K562 (cell line): ENCODE results near the gene BORCS5. TPM values are rescaled to one million over a fixed set of nuclear protein-coding genes. Genes with fewer than 3 reads are reported as not detected.

Source experiments
- ARHGAP35 ChIP-seq: fragments of 450-650 bp; IDR thresholded peaks from 2 replicates; pipeline ENCODE4 v1.6.1; 2018; ENCODE audit not compliant: partially characterized antibody
- ARID1B ChIP-seq: fragments of 450-650 bp; IDR thresholded peaks from 2 replicates; pipeline ENCODE4 v1.6.1; 2016; ENCODE audit warnings: antibody characterized with exemption, mild to moderate bottlenecking, inconsistent platforms
- CBFA2T3 ChIP-seq: fragments of 450-650 bp; IDR thresholded peaks from 2 replicates; pipeline ENCODE4 v1.6.1; 2017
- CREM ChIP-seq: IDR thresholded peaks from 2 replicates; pipeline ENCODE4 v1.6.1; 2014; ENCODE audit warnings: antibody characterized with exemption, low read depth
- DPF2 ChIP-seq: fragments of 450-650 bp; IDR thresholded peaks from 2 replicates; pipeline ENCODE4 v1.6.1; 2016
- EP300 ChIP-seq: IDR thresholded peaks from 2 replicates; pipeline ENCODE4 v1.6.1; 2012; ENCODE audit warnings: low read length, improper control_type of control experiment
- FOXK2 ChIP-seq, 2 experiments: fragments of 450-650 bp; IDR thresholded peaks in 1 of 2; conservative IDR thresholded peaks in 1 of 2; 2 replicates each; pipeline ENCODE4 v1.6.1; 2016; ENCODE audit warnings: low read depth in 2 of 2, mild to moderate bottlenecking in 1 of 2
- HMG20B ChIP-seq: fragments of 250-450 bp; sonication (Bioruptor Pico); IDR thresholded peaks from 2 replicates; pipeline ENCODE4 v1.5.0; 2021; ENCODE audit warnings: mild to moderate bottlenecking
- MECOM ChIP-seq: fragments of 250-450 bp; sonication (Bioruptor Pico); IDR thresholded peaks from 2 replicates; pipeline ENCODE4 v1.8.0; 2022; ENCODE audit warnings: inconsistent platforms
- MNT ChIP-seq, 2 experiments: fragments of 450-650 bp; conservative IDR thresholded peaks; 2 replicates each; pipeline ENCODE4 v1.6.1; 2017; ENCODE audit warnings: mild to moderate bottlenecking in 2 of 2, moderate library complexity in 2 of 2
- MTA2 ChIP-seq: fragments of 450-650 bp; IDR thresholded peaks from 2 replicates; pipeline ENCODE4 v1.6.1; 2016; ENCODE audit warnings: low read depth
- NCOA6 ChIP-seq: fragments of 450-650 bp; IDR thresholded peaks from 2 replicates; pipeline ENCODE4 v1.6.1; 2017; ENCODE audit warnings: mild to moderate bottlenecking
- NCOR1 ChIP-seq: fragments of 450-650 bp; IDR thresholded peaks from 2 replicates; pipeline ENCODE4 v1.6.1; 2016; ENCODE audit warnings: mild to moderate bottlenecking, moderate library complexity
- NONO ChIP-seq, 2 experiments: fragments of 200-400 bp in 1 of 2; fragments of 450-650 bp in 1 of 2; formaldehyde crosslinking in 1 of 2; IDR thresholded peaks; 2 replicates each; pipeline ENCODE4 v1.6.1; 2017; ENCODE audit warnings: low read depth in 2 of 2, mild to moderate bottlenecking in 2 of 2, moderate library complexity in 2 of 2, low read length in 1 of 2
- PKNOX1 ChIP-seq: fragments of 450-650 bp; IDR thresholded peaks from 2 replicates; pipeline ENCODE4 v1.6.1; 2016
- POLR2AphosphoS5 ChIP-seq: IDR thresholded peaks from 2 replicates; pipeline ENCODE4 v1.6.1; 2011; ENCODE audit warnings: mild to moderate bottlenecking, low read depth, low read length, moderate library complexity; ENCODE audit not compliant: control insufficient read depth, insufficient read depth
- RNF219 ChIP-seq: fragments of 250-450 bp; sonication (Bioruptor Pico); IDR thresholded peaks from 2 replicates; pipeline ENCODE4 v1.5.0; 2022; ENCODE audit warnings: mild to moderate bottlenecking
- STAT5A ChIP-seq: IDR thresholded peaks from 2 replicates; pipeline ENCODE4 v1.6.1; 2012; ENCODE audit warnings: low read length, inconsistent platforms, borderline replicate concordance
- TEAD4 ChIP-seq, 2 experiments: sonication (generic) in 1 of 2; formaldehyde crosslinking in 1 of 2; IDR thresholded peaks; 2 replicates each; pipeline versions ENCODE4 v1.6.1 to v1.8.0; 2012 to 2022; ENCODE audit warnings: borderline replicate concordance in 1 of 2, inconsistent platforms in 1 of 2, low read length in 1 of 2, mild to moderate bottlenecking in 1 of 2, missing genetic modification reagents in 1 of 2
- THRA ChIP-seq: fragments of 450-650 bp; IDR thresholded peaks from 2 replicates; pipeline ENCODE4 v1.6.1; 2017; ENCODE audit warnings: mild to moderate bottlenecking, moderate library complexity
- TRIM24 ChIP-seq, 2 experiments: fragments of 450-650 bp; IDR thresholded peaks; 2 replicates each; pipeline ENCODE4 v1.6.1; 2016
- ZBTB17 ChIP-seq: fragments of 450-650 bp; formaldehyde crosslinking; IDR thresholded peaks from 2 replicates; pipeline ENCODE4 v1.4.0; 2020; ENCODE audit warnings: mild to moderate bottlenecking
- ZBTB9 ChIP-seq: fragments of 450-650 bp; formaldehyde crosslinking; IDR thresholded peaks from 2 replicates; pipeline ENCODE4 v1.4.0; 2020; ENCODE audit warnings: mild to moderate bottlenecking, moderate library complexity
- polyA plus RNA-seq, 8 experiments: library from polyadenylated mRNA; depleted of rRNA in 4 of 8; stranded (reverse) in 5 of 8; unstranded in 3 of 8; fragments of >200 nt; fragmentation: Nextera tagmentation in 2 of 8; fragmentation: Illumina TruSeq in 1 of 8; extraction: Ambion mirVana in 2 of 8; extraction: Trizol in 1 of 8; gene quantifications; 2 replicates each; pipeline versions ENCODE4 v1.2.1 to v1.2.3, GENCODE V29; 2011 to 2014; ENCODE audit warnings: inconsistent platforms in 1 of 8, missing spikeins in 1 of 8
- total RNA-seq, 7 experiments: library from RNA; depleted of rRNA in 6 of 7; stranded (reverse); fragments of >200 nt in 6 of 7; fragmentation: Illumina TruSeq in 2 of 7; extraction: Trizol in 2 of 7; gene quantifications; 2 replicates each; pipeline versions ENCODE4 v1.2.1 to v1.2.3, GENCODE V29; 2011 to 2021; ENCODE audit warnings: low replicate concordance in 1 of 7

The BORCS5 gene
- total and polyA plus RNA-seq, 9 of the 15 experiments (the other 6 are each of a cell fraction or from before 2014, with no cell fraction given): 0.31 to 12.4 (median 6.6) TPM

GRCh38 chr12:12441843-12442461 is 85.1 kb downstream of the BORCS5 start (continued):
- TF ChIP-seq NONO (IDR thresholded peaks at IDR 0.05; ENCODE audit: low read depth in 2 of 2, low read length in 1 of 2) (no peak), TRIM24 (IDR thresholded peaks at IDR 0.05) (peak; percentile 57 to 61; a peak in 3 of 4 replicates), NCOA6 (no peak), TEAD4 (IDR thresholded peaks at IDR 0.05; ENCODE audit: low read length) (peak; percentile 87), TEAD4 (CRISPR knock-in tag; IDR thresholded peaks at IDR 0.05; ENCODE audit: borderline replicate concordance) (no peak), THRA (no peak), CREM (peak; percentile 27; the same call in 1 of the 2 replicates), ZBTB9 (CRISPR knock-in tag) (no peak), RNF219 (no peak), ARHGAP35 (no peak), MTA2 (peak; percentile 66), DPF2 (peak; percentile 81), CBFA2T3 (peak; percentile 88), EP300 (peak; percentile 47), POLR2AphosphoS5 (peak; percentile 50; the same call in 1 of the 2 replicates), STAT5A (peak; percentile 55), MECOM (no peak), FOXK2 (conservative IDR thresholded peaks at IDR 0.05 in 1 of 2, IDR thresholded peaks at IDR 0.05 in 1 of 2; ENCODE audit: low read depth in 2 of 2) (0 out of 4 replicates have a peak, but pooled peaks of 1 of the 2 experiments have one; percentile 15), PKNOX1 (peak; percentile 60), HMG20B (CRISPR knock-in tag) (no peak), MNT (conservative IDR thresholded peaks at IDR 0.05) (peak in 1 of 2 experiments; percentile 29; a peak in 1 of 4 replicates), ARID1B (peak; percentile 82), ZBTB17 (CRISPR knock-in tag) (no peak), NCOR1 (peak; percentile 59)
